Mucosa of stomach (tissue), 1 donor: ENCODE measurements around the gene PABPN1L.

Experiments used
- H3K27me3 ChIP-seq: one replicate; pipeline ENCODE4 v1.7.0; 2013; ENCODE audit warnings: mild to moderate bottlenecking, low read length; ENCODE audit not compliant: control insufficient read depth, insufficient read depth
- H3K36me3 ChIP-seq: one replicate; pipeline ENCODE4 v1.7.0; 2013; ENCODE audit warnings: low read length; ENCODE audit not compliant: control insufficient read depth, insufficient read depth
- H3K4me1 ChIP-seq: one replicate; pipeline ENCODE4 v1.7.0; 2013; ENCODE audit warnings: mild to moderate bottlenecking, low read length; ENCODE audit not compliant: control insufficient read depth, insufficient read depth
- H3K4me3 ChIP-seq: one replicate; pipeline ENCODE4 v1.7.0; 2013; ENCODE audit warnings: low read length
- H3K9ac ChIP-seq: one replicate; pipeline ENCODE4 v1.7.0; 2013; ENCODE audit warnings: mild to moderate bottlenecking, low read length, moderate library complexity
- H3K9me3 ChIP-seq: one replicate; pipeline ENCODE4 v1.7.0; 2013; ENCODE audit warnings: mild to moderate bottlenecking, low read length, moderate library complexity; ENCODE audit not compliant: control insufficient read depth
- donor health status: Pancreatic carcinoma.

Gene PABPN1L

DNA sequence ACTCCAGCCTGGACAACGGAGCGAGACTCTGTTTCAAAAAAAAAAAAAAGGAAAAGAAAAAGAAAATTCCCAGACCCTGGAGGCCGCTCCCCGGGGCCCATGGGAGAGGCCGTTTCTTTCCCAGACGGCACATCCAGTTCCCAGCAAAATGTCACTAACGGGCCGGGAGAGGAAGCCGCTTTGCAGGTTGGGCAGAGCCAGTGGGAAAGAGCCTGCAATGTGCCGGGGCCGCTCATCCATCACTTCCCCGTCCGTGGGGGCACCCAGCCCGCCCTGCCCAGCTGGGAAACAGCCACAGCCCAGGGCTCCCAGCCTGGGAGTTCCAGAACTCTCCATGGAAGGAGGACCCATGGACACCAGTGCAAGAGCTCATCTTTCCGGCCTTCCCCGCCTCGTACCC lies 41.8 kb upstream of the PABPN1L start:
- Histone ChIP-seq H3K36me3 (no peaks in the 10 kb centered on the region), H3K4me3 (no peak overlapping the region), H3K9me3 (no peaks in the 10 kb centered on the region), H3K4me1 (no peaks in the 10 kb centered on the region), H3K9ac (no peak overlapping the region), H3K27me3 (no peaks in the 10 kb centered on the region)

DNA sequence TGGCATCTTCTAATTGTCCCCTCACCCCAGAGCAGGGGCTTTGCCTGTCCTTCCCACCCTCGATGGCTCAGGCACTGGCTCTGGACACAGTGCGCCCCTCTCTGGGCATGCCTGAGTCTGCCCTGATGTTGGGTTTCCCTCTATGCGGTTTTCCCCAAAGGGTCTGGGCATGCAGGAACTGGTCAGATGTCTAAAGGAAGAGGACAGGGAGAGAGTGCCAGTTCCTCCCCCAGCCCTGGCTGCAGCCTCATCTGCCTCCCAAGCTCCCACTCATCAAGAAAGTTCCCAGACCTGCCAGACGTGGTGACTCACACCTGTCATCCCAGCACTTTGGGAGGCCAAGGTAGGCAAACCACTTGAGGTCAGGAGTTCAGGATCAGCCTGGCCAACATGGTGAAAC lies 41.3 kb upstream of the PABPN1L start:
- no peak overlapping the region for H3K4me3 ChIP-seq
- no peak overlapping the region for H3K9ac ChIP-seq
- H3K4me1 ChIP-seq, result no peaks in the 10 kb centered on the region
- H3K9me3 ChIP-seq, result no peaks in the 10 kb centered on the region
- H3K27me3 ChIP-seq, result no peaks in the 10 kb centered on the region
- H3K36me3 ChIP-seq, result no peaks in the 10 kb centered on the region

DNA sequence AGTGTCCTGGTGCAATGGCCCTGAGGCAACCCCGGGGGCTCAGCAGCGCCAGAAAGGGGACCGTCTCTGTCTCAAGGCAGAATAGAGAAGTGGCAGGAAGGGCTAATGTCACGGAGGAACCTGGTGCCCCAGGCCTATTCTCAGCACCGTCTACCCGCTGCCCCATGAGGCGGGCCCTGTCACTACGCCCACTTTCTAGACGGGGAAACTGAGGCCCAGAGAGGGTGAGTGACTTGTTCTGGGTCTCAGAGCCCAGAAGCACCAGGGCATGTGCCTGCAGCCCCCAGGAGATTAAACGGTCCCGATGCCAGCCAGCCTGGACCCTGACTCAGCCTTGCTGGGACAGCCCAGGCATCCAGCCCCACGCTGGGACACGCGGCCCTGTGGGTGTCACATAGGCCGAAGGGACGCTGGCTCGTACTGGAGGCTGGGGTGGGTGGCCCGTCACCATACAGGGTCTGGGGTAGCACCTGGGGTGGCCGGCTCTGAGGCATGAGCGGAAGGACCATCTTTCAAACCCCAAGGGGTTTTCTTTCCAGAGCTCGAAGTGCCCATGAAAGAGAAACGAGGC lies 40.2 kb upstream of the PABPN1L start:
- H3K9me3 ChIP-seq, result no peaks in the 10 kb centered on the region
- no peaks in the 10 kb centered on the region for H3K36me3 ChIP-seq
- no peaks in the 10 kb centered on the region for H3K27me3 ChIP-seq
- H3K9ac ChIP-seq, result no peak overlapping the region
- H3K4me3 ChIP-seq, result no peak overlapping the region
- no peaks in the 10 kb centered on the region for H3K4me1 ChIP-seq

DNA sequence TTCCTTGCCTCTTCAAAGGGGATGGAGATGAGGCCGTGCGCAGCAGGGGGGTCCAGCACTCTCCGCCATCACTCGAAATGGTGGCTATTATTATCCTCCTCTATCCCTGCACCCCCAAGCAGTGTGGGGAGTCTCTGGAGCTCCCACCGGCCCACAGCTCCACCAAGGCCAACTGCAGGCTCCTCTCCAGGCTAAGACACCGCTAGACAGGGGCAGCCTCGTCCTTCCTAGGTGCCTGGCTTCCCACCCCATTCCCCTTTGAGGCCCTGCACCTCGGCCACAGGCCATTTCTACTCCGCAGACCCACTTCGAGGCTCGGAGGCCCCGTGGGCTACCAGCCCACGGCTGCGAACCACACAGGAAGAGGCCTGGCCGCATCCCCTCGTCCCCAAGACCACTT lies 39.6 kb upstream of the PABPN1L start:
- no peaks in the 10 kb centered on the region for H3K9me3 ChIP-seq
- H3K9ac ChIP-seq, result no peak overlapping the region
- H3K4me3 ChIP-seq, result no peak overlapping the region
- no peaks in the 10 kb centered on the region for H3K27me3 ChIP-seq
- no peaks in the 10 kb centered on the region for H3K36me3 ChIP-seq
- H3K4me1 ChIP-seq, result no peaks in the 10 kb centered on the region

DNA sequence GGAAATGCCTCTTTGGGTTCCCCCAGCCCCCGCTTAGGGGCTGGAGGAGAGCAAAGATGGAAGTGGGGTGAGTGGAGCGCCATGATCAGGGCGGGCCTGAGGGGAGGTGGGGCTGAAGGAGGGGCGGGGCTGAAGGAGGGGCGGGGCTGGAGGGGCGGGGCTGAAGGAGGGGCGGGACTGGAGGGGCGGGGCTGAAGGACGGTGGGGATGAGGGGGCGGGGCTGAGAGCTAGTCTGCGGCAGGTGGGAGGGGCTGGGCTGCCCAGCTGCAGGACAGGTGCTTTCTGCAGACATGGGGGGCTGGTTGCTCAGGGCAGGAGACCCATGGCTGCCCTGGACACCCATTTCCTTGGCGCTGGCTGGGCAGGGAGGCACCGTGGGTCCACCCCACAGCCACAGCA lies 39.1 kb upstream of the PABPN1L start:
- no peak overlapping the region for H3K4me3 ChIP-seq
- no peak overlapping the region for H3K9ac ChIP-seq
- H3K4me1 ChIP-seq, result no peaks in the 10 kb centered on the region
- H3K36me3 ChIP-seq, result no peaks in the 10 kb centered on the region
- H3K9me3 ChIP-seq, result no peaks in the 10 kb centered on the region
- no peaks in the 10 kb centered on the region for H3K27me3 ChIP-seq

DNA sequence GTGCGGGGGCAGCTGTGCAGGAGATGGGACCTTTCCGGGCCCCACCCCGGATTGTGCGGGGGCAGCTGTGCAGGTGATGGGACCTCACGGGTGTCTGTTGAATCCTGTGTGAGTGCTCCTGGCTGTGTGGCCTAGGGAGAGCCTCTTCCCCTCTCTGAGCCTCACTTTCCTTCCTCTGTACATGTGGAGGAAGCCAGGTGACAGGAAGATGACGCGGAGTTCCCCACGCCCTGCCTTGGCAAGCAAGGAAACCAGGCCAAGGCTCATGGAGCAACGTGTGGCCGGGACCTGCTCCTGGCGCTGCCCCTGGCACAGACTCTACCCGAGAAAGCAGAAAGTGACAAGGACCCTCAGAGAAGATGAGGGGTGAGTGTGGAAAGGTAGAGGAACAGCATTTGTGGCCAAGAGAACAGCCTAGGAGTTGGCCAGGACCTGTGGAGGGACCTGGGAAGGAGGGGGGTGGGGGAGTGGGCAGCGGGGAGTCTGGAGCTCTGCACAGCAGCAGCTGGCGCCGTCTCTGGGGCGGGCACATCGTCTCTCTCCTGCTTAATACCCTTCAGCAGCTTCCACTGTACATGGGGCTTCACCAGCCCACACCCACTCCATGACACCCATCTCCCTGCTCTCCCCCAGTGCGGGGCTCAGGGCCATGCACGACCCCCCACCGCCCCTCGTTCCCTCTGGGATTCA lies 38.4 kb upstream of the PABPN1L start:
- Histone ChIP-seq H3K4me1 (no peaks in the 10 kb centered on the region), H3K27me3 (no peaks in the 10 kb centered on the region), H3K36me3 (no peaks in the 10 kb centered on the region), H3K4me3 (no peak overlapping the region), H3K9me3 (no peaks in the 10 kb centered on the region), H3K9ac (no peak overlapping the region)

DNA sequence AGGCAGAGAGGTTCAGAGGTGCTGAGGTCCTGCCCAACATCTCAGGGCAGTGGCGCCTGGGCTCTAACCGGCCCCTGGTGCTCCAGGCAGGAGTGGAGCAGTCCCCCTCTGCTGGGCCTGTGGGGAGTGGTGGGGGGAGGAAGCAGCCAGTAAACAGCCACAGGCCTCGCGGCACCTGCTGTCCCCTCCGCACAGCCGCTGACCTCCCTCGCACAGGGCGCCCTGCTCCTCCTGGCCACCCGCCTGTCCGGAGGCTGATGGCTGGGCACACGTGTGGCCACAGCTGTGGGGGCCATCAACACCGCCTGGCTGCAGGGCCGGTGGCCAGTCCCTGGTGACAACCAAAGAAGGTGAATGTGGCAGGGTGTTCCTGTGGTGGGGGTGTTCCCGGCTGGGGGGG lies 36.8 kb upstream of the PABPN1L start:
- Histone ChIP-seq H3K4me3 (no peak overlapping the region), H3K27me3 (no peaks in the 10 kb centered on the region), H3K9me3 (no peaks in the 10 kb centered on the region), H3K9ac (no peak overlapping the region), H3K36me3 (no peaks in the 10 kb centered on the region), H3K4me1 (no peaks in the 10 kb centered on the region)

DNA sequence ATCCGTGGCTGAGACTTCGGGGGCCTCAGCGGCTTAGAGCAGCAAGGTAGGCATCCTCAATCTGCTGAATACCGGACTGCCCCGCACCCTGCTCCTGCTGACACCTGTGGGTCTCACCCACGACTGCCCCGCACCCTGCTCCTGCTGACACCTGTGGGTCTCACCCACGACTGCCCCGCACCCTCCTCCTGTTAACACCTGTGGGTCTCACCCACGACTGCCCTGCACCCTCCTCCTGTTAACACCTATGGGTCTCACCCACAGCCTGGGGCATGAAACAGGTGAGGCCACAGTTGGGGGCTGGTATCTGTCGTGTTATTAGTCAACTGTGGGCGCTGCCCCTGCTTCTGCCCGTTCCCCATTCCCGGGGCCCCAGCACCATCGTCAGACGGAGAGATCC lies 36.3 kb upstream of the PABPN1L start:
- Histone ChIP-seq H3K27me3 (no peaks in the 10 kb centered on the region), H3K4me3 (no peak overlapping the region), H3K9me3 (no peaks in the 10 kb centered on the region), H3K4me1 (no peaks in the 10 kb centered on the region), H3K36me3 (no peaks in the 10 kb centered on the region), H3K9ac (no peak overlapping the region)

DNA sequence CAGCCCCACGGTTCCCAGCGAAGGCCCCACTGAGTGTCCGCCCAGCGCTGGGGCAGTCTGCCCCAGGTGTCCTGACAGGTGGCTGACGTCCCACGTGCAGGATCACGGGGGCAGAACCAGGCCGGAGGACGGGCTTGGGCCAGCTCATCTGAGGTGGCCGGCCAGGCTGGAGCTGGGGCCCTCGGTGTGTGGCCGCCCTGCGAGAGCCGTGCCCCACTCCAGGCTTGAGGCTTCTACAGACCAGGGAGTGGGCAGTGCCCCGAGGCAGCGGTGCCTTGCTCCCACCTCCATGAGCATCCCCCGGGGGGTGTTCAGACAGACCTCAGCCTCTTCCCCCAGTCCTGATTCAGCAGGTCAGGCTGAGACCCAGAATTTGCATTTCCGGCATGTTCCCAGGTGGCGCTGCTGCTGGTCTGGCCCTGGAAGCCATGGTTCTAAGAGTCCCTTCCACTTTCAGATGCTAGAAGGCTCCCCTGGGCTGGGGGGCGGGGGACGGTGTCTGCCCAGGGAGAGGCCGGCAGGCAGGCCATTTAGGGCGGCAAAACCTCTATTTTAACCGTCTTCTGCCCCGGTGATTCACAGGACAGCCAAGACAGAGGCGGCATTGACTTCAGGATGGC lies 35.4 kb upstream of the PABPN1L start:
- Histone ChIP-seq H3K4me1 (no peaks in the 10 kb centered on the region), H3K4me3 (no peak overlapping the region), H3K36me3 (no peaks in the 10 kb centered on the region), H3K27me3 (no peaks in the 10 kb centered on the region), H3K9ac (no peak overlapping the region), H3K9me3 (no peaks in the 10 kb centered on the region)

DNA sequence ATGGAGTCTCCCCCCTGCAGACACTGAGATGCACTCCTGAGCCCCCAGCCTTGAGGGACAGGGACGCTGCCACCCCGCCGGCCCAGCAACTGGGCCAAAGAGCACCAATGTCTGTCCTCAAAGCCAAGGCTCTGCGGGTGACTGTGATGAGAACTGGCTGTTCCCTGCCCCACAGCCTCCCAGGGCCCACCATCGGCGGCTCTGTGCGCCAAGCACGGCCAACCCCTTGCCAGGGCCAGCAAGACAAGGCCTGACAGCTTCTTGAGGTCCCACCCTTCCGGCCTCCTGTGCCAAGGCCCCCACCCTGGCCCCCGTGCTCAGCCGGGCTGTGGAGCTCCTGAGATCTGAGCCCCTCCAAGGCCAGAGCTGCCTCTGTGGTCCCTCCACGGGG lies 34.2 kb upstream of the PABPN1L start:
- no peaks in the 10 kb centered on the region for H3K4me1 ChIP-seq
- H3K36me3 ChIP-seq, result no peaks in the 10 kb centered on the region
- H3K9ac ChIP-seq, result no peak overlapping the region
- no peaks in the 10 kb centered on the region for H3K27me3 ChIP-seq
- H3K9me3 ChIP-seq, result no peaks in the 10 kb centered on the region
- no peak overlapping the region for H3K4me3 ChIP-seq

DNA sequence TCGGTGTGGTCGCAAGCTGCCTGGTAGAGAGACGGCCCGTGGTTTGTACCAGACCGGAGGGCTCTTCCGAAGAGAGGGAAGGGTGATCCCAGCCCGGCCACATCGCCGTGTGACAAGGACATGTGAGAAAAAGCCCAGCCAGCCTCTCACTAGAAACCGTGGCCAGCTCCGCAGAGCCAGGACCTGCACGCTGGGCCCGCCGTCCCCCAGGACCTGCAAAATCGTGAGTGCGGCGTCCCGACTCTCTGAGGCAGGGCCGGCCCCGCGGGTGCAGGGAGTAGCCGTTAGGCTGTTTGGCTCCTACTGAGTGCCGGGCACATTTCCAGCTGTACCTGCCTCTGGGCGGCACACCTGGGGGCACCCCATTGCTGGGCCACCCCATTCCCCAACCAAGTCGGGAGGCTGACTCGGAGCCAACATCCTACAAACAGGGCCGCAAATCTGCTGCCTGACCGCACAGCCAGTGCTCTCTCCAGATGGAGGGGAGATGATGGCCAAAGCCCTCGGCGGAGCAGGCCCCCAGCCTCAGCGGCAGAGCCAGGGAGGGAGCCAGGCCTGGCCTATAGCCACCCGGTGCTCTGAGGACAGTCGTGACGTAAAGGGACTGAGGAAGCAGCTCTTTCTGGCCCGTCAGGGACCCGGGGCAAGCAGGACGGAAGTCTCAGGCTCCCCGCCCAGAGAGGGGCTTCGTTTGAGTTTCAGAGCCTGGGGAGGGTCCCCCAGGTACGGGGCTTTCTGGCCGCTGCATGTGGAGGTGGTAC lies 33.6 kb upstream of the PABPN1L start:
- Histone ChIP-seq H3K9ac (no peak overlapping the region), H3K4me1 (no peaks in the 10 kb centered on the region), H3K36me3 (no peaks in the 10 kb centered on the region), H3K9me3 (no peaks in the 10 kb centered on the region), H3K4me3 (no peak overlapping the region), H3K27me3 (no peaks in the 10 kb centered on the region)

DNA sequence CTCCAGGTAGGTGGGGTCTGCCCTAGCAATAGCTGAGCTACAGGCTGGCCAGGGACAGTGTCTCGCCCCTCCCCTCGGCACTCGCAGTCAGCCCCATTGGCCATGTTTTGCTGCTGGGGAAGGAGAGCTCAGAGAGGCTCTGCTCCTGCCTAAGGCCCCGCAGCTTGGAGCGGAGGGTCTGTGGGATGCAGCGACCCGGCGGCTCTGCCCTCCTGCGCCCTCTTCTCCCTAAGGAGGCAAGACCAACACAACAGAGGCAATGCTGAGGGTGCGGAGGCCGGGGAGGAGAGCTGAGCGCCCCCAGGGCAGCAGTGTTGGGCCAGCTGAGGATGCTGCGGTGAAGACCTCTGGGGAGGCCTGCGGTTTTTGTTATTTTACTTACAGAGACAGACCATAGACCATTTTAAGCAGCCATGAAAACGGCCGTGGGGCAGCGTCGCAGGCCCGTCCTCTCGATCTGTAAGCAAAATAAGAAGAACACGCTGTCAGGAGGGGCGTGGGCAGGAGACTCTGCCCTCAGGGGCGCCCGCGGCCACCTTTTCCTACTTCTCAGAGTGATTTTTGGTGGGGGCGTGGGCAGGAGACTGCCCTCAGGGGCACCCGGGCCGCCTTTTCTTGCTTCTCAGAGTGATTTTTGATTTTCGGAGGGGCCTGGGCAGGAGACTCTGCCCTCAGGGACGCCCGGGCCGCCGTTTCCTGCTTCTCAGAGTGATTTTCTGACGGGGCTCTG lies 31.4 kb upstream of the PABPN1L start:
- Histone ChIP-seq H3K9ac (no peak overlapping the region), H3K4me1 (no peaks in the 10 kb centered on the region), H3K27me3 (no peaks in the 10 kb centered on the region), H3K9me3 (no peaks in the 10 kb centered on the region), H3K4me3 (no peak overlapping the region), H3K36me3 (no peaks in the 10 kb centered on the region)
